ENCODE measurements around the gene RGS6. TPM values are rescaled to one million over a fixed set of nuclear protein-coding genes. Genes with fewer than 3 reads are reported as not detected.

RGS6 gene
- total RNA-seq, 1 donor from 2014 or later = not detected

DNA sequence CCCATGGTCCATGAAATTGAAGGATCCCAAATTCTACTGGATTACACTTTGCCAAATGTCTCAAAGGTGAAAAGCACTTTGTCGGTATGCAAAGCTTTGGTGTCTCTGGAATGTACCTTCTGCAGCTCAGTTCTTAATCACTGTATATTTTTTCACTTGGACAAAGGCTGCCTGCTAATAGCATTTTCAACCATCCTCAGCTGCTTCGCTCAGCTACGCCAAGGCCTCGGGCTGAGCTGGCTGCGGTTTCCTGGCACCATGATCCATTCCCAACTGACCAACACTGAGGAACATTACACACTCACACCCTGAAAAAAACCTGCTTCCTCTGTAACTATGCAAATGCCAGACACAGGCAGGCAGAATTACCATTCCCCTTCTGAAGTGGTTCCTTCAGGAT lies 626.5 kb downstream of the RGS6 start:
- DNase-seq (ENCODE audit: low read depth) = peak; percentile 72
- H3K36me3 ChIP-seq (ENCODE audit: control insufficient read depth, insufficient read depth, low read length) = no peaks in the 10 kb centered on the region
- TF ChIP-seq, protein P1, sequence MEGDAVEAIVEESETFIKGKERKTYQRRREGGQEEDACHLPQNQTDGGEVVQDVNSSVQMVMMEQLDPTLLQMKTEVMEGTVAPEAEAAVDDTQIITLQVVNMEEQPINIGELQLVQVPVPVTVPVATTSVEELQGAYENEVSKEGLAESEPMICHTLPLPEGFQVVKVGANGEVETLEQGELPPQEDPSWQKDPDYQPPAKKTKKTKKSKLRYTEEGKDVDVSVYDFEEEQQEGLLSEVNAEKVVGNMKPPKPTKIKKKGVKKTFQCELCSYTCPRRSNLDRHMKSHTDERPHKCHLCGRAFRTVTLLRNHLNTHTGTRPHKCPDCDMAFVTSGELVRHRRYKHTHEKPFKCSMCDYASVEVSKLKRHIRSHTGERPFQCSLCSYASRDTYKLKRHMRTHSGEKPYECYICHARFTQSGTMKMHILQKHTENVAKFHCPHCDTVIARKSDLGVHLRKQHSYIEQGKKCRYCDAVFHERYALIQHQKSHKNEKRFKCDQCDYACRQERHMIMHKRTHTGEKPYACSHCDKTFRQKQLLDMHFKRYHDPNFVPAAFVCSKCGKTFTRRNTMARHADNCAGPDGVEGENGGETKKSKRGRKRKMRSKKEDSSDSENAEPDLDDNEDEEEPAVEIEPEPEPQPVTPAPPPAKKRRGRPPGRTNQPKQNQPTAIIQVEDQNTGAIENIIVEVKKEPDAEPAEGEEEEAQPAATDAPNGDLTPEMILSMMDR (IDR thresholded peaks at IDR 0.05; ENCODE audit: insufficient read depth, low read length, poor library complexity, severe bottlenecking) = no peak
- no peaks in the 10 kb centered on the region for H3K27me3 ChIP-seq (ENCODE audit: control insufficient read depth, insufficient read depth, low read length)
- H3K4me3 ChIP-seq (ENCODE audit: low read depth, low read length) = no peak overlapping the region

DNA sequence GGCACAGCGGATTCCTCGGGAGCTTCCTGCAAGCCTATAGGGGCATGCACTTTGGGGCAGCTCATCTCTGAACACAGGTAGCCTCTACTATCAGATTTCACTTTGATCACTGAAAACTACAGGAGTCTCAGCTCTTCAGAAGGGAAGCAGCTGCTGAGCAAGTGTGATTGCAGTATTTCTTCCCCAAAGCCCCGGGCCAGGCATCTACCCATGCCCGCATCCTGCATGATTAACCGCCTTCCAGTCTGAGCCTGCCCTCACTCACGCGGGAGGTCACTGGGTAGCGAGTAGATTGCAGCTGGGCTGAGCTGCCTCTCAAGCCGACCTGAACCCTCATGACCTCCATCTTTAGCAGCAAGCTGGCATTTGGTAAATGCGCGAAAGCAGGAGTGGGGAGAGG lies 627.0 kb downstream of the RGS6 start:
- no peak for DNase-seq (ENCODE audit: low read depth)
- H3K27me3 ChIP-seq (ENCODE audit: control insufficient read depth, insufficient read depth, low read length) = no peaks in the 10 kb centered on the region
- H3K36me3 ChIP-seq (ENCODE audit: control insufficient read depth, insufficient read depth, low read length) = no peaks in the 10 kb centered on the region
- TF ChIP-seq, protein P1 (IDR thresholded peaks at IDR 0.05; ENCODE audit: insufficient read depth, low read length, poor library complexity, severe bottlenecking) = no peak
- H3K4me3 ChIP-seq (ENCODE audit: low read depth, low read length) = no peak overlapping the region

DNA sequence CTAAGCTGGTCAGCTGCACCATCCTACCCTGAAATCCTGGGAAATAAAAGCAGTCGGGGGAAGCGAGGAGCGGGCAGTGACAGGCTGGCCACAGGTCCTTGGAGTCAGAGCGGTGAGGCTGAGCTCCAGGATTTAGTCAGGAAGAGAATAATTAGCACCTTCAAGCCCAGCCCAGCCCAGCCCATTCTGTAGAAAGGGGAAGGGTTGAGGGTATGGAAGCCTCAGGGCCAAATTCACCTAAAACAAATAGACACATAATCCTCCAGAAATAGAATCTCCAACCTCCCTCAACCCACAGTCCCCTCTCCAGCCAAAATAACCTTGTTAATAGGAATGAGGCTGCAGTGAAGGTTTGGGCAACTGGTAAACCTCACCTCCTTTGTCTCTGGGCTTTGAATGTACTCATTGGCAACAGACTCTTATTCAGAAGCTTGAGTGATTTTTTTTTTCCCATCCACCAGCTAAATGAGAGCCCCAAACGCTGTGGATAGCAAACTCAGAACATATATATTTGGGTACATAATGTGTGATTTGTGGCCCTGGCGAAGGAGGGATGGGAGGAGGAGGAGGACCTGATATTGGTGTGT lies 627.5 kb downstream of the RGS6 start:
- no peaks in the 10 kb centered on the region for H3K27me3 ChIP-seq (ENCODE audit: control insufficient read depth, insufficient read depth, low read length)
- DNase-seq (ENCODE audit: low read depth) = no peak
- TF ChIP-seq, protein P1 (IDR thresholded peaks at IDR 0.05; ENCODE audit: insufficient read depth, low read length, poor library complexity, severe bottlenecking) = no peak

GRCh38 chr14:72560331-72560730 lies 628.1 kb downstream of the RGS6 start:
- no peak for DNase-seq (ENCODE audit: low read depth)
- Histone ChIP-seq H3K36me3 (ENCODE audit: control insufficient read depth, insufficient read depth, low read length) (no peaks in the 10 kb centered on the region), H3K4me3 (ENCODE audit: low read depth, low read length) (no peak overlapping the region), H3K27me3 (ENCODE audit: control insufficient read depth, insufficient read depth, low read length) (no peaks in the 10 kb centered on the region)
- TF ChIP-seq, protein P1 (IDR thresholded peaks at IDR 0.05; ENCODE audit: insufficient read depth, low read length, poor library complexity, severe bottlenecking) = no peak

More for the DNA sequence above, 627.5 kb downstream of the RGS6 start:
- no peaks in the 10 kb centered on the region for H3K36me3 ChIP-seq (ENCODE audit: control insufficient read depth, insufficient read depth, low read length)
- H3K4me3 ChIP-seq (ENCODE audit: low read depth, low read length) = no peak overlapping the region

DNA sequence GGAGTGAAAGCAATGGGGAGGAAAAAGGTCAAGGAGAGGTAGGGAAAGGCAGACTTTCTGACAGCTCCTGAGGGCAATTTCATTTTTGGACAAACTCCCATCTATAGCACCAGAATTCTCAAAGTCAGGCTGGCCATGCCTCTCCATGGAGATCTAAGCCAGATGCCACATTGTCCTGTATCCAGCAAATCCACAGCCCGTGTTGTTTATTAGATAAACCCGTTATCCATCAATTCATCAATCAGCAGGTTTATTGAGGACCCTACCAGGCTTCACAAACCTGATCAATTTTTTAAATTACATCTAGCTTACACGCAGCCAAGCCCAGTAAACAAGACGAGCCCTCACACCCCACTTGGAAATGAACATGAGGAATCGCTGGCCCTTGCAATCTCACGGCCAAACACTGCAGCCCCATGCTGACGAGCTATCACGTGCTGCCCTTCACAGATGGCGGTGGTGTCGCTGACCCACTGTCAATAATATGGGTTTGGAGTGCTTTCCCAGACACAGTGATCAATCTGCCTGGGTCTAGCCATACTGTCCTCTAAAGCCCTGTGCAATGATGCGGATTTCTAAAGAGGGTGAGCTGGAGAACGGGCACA lies 628.8 kb downstream of the RGS6 start:
- DNase-seq (ENCODE audit: low read depth) = no peak
- Histone ChIP-seq H3K4me3 (ENCODE audit: low read depth, low read length) (no peak overlapping the region), H3K36me3 (ENCODE audit: control insufficient read depth, insufficient read depth, low read length) (no peaks in the 10 kb centered on the region), H3K27me3 (ENCODE audit: control insufficient read depth, insufficient read depth, low read length) (no peaks in the 10 kb centered on the region)
- TF ChIP-seq, protein P1 (IDR thresholded peaks at IDR 0.05; ENCODE audit: insufficient read depth, low read length, poor library complexity, severe bottlenecking) = no peak

DNA sequence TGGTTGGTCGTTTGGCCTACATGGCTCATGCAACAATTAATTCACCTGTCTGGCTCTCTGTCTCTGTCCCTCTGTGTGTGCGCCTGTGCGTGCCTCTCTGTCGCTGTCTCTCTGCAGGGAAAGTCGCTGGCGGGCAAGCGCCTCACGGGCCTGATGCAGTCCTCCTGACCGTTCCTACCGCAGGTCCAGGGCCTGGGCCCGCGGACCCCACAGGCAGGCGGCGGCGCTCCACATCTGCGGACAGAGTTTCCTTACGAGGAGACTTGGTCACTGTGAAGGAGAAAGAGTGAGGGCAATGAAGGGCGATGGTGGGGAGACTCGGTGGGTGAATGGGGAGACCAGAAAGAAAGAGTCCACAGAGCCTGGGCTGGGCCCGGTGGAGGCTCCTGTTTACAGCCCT lies 630.1 kb downstream of the RGS6 start:
- TF ChIP-seq, protein P1 (IDR thresholded peaks at IDR 0.05; ENCODE audit: insufficient read depth, low read length, poor library complexity, severe bottlenecking) = no peak
- DNase-seq (ENCODE audit: low read depth) = no peak
- Histone ChIP-seq H3K36me3 (ENCODE audit: control insufficient read depth, insufficient read depth, low read length) (no peaks in the 10 kb centered on the region), H3K27me3 (ENCODE audit: control insufficient read depth, insufficient read depth, low read length) (no peaks in the 10 kb centered on the region), H3K4me3 (ENCODE audit: low read depth, low read length) (no peak overlapping the region)
